ENCODE results near the gene SERGEF.

GRCh38 chr11:17918049-17918605 is 94.7 kb downstream of the SERGEF start:
- TF ChIP-seq, protein P1, sequence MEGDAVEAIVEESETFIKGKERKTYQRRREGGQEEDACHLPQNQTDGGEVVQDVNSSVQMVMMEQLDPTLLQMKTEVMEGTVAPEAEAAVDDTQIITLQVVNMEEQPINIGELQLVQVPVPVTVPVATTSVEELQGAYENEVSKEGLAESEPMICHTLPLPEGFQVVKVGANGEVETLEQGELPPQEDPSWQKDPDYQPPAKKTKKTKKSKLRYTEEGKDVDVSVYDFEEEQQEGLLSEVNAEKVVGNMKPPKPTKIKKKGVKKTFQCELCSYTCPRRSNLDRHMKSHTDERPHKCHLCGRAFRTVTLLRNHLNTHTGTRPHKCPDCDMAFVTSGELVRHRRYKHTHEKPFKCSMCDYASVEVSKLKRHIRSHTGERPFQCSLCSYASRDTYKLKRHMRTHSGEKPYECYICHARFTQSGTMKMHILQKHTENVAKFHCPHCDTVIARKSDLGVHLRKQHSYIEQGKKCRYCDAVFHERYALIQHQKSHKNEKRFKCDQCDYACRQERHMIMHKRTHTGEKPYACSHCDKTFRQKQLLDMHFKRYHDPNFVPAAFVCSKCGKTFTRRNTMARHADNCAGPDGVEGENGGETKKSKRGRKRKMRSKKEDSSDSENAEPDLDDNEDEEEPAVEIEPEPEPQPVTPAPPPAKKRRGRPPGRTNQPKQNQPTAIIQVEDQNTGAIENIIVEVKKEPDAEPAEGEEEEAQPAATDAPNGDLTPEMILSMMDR (IDR thresholded peaks at IDR 0.05; ENCODE audit: insufficient read depth, low read length), result no peak
- TF ChIP-seq POLR2AphosphoS5 (IDR thresholded peaks at IDR 0.05; ENCODE audit: low read depth), result no peak

All from HL-60 (cell line).